Upper lobe of right lung (tissue), 1 donor: ENCODE data around the gene CRCP. TPM values are rescaled to one million over a fixed set of nuclear protein-coding genes. Genes with fewer than 3 reads are reported as not detected.

Experiments used
- ATAC-seq: fragments of 200-7000 bp; cut with Tn5 transposase; one replicate; pipeline ENCODE4 v1.9.1; 2020; ENCODE audit warnings: mild to moderate bottlenecking, moderate library complexity
- DNase-seq: peaks from one replicate; pipeline ENCODE4 v3.0.0-alpha.2; 2020
- H3K27ac ChIP-seq: fragments of 200-600 bp; one replicate; pipeline ENCODE4 v1.8.0; 2022
- H3K27me3 ChIP-seq: fragments of 200-600 bp; one replicate; pipeline ENCODE4 v1.8.0; 2022; ENCODE audit warnings: mild to moderate bottlenecking
- H3K36me3 ChIP-seq: fragments of 200-600 bp; one replicate; pipeline ENCODE4 v1.8.0; 2022
- H3K4me1 ChIP-seq: fragments of 200-600 bp; one replicate; pipeline ENCODE4 v1.8.0; 2022
- H3K4me3 ChIP-seq: fragments of 200-600 bp; one replicate; pipeline ENCODE4 v1.8.0; 2022; ENCODE audit warnings: mild to moderate bottlenecking
- H3K9me3 ChIP-seq: fragments of 200-600 bp; one replicate; pipeline ENCODE4 v1.8.0; 2022
- CTCF ChIP-seq: fragments of 200-600 bp; IDR thresholded peaks from one replicate; pipeline ENCODE4 v1.8.0; 2022; ENCODE audit warnings: antibody characterized with exemption
- intact Hi-C: fragments of 100-400 bp; cut with DNase I; formaldehyde crosslinking; loops from one replicate; pipeline ENCODE4 v1.11.0; 2022
- total RNA-seq: library from RNA; stranded (reverse); fragmentation: NEBNext Ultra II Directional; extraction: Animal tissue kit (Norgen Biotek cat#: 25700); gene quantifications from one replicate; pipeline ENCODE4 v1.2.1, GENCODE V29; 2021
- donor health status: DM: no; HTN: yes; CAD: no; lungs with severe emphysema.

Gene CRCP
- total RNA-seq, 1 donor from 2014 or later, result 33.1 TPM

DNA sequence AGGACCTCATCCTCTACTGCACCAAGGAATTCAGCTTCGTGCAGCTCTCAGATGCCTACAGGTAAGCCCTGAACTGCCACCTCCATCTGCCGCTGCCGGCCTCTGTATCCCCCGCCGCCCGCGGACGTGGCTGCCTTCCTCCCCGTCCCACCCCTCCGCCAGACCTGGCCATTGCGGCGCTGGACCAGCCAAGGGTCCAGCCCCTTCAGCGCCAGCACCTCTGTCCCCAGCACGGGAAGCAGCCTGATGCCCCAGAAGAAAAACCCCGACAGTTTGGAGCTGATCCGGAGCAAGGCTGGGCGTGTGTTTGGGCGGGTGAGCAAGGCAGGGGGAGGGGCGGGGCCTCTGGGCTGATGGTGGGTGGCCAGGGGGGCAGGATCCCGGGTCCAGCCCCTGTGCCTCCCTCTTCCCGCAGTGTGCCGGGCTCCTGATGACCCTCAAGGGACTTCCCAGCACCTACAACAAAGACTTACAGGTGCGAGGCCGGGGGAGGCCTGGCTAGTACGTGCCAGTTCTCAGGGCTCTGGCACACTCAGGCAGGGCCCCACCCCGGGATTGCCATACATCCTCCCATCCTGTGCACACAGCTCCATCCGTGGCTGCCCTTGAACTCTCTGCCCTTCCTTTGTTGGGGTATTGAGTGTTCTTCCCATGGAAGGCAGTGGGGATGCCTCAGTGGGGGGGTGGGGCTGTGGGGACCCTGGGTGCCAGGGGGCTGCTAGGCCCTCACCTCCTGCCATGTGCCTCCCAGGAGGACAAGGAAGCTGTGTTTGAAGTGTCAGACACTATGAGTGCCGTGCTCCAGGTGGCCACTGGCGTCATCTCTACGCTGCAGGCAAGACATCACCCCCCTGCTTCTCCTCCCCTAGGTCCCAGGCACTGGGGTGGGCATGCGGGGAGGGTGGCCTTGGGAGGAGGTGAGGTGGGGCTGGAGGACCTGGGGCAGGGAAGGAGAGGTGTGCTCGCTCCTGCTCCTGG is 25.5 kb upstream of the CRCP start:
- Histone ChIP-seq H3K4me3 (no peak overlapping the region), H3K27me3 (no peaks in the 10 kb centered on the region), H3K9me3 (no peaks in the 10 kb centered on the region), H3K36me3 (peaks cover 20% of the 10 kb centered on the region), H3K27ac (no peak overlapping the region), H3K4me1 (no peaks in the 10 kb centered on the region)
- no peak for ATAC-seq
- no peak for DNase-seq
- no peak for TF ChIP-seq CTCF
- intact Hi-C loops, result no loop called here

GRCh38 chr7:66092654-66093053 is 22.0 kb upstream of the CRCP start:
- intact Hi-C loops, result no loop called here
- Histone ChIP-seq H3K36me3 (peaks cover 4% of the 10 kb centered on the region), H3K4me3 (no peak overlapping the region), H3K9me3 (no peaks in the 10 kb centered on the region), H3K27me3 (no peaks in the 10 kb centered on the region), H3K27ac (no peak overlapping the region), H3K4me1 (no peaks in the 10 kb centered on the region)
- ATAC-seq, result peak; percentile 43
- no peak for DNase-seq
- no peak for TF ChIP-seq CTCF

GRCh38 chr7:66095010-66095409 is 19.6 kb upstream of the CRCP start:
- no peak overlapping the region for H3K4me3 ChIP-seq
- TF ChIP-seq CTCF, result no peak
- intact Hi-C loops, result no loop called here
- peaks cover 5% of the 10 kb centered on the region for H3K4me1 ChIP-seq
- no peak overlapping the region for H3K27ac ChIP-seq
- no peak for DNase-seq
- no peaks in the 10 kb centered on the region for H3K27me3 ChIP-seq
- no peak for ATAC-seq
- no peaks in the 10 kb centered on the region for H3K9me3 ChIP-seq
- H3K36me3 ChIP-seq, result no peaks in the 10 kb centered on the region

GRCh38 chr7:66099232-66099550 is 15.5 kb upstream of the CRCP start:
- no peak for TF ChIP-seq CTCF
- ATAC-seq, result no peak
- H3K36me3 ChIP-seq, result no peaks in the 10 kb centered on the region
- DNase-seq, result no peak
- H3K27me3 ChIP-seq, result no peaks in the 10 kb centered on the region
- H3K4me3 ChIP-seq, result no peak overlapping the region
- peak overlapping the region; percentile 82 for H3K27ac ChIP-seq
- H3K9me3 ChIP-seq, result no peaks in the 10 kb centered on the region
- H3K4me1 ChIP-seq, result peaks cover 9% of the 10 kb centered on the region
- intact Hi-C loops, result no loop called here

- no peaks in the 10 kb centered on the region for H3K9me3 ChIP-seq
- H3K27me3 ChIP-seq, result no peaks in the 10 kb centered on the region
- H3K36me3 ChIP-seq, result no peaks in the 10 kb centered on the region
- TF ChIP-seq CTCF, result no peak
- intact Hi-C loops, result no loop called here
- peak overlapping the region; percentile 46 for H3K4me3 ChIP-seq
- peak overlapping the region; percentile 82 for H3K27ac ChIP-seq
- ATAC-seq, result peak; percentile 95
- peak; percentile 74 for DNase-seq
- H3K4me1 ChIP-seq, result peaks cover 9% of the 10 kb centered on the region
Observed at GRCh38 chr7:66099551-66100407, 14.9 kb upstream of the CRCP start.
